Glutamatergic neuron (in vitro differentiated cells): ENCODE data around the gene RGS9. TPM values are rescaled to one million over a fixed set of nuclear protein-coding genes. Genes with fewer than 3 reads are reported as not detected.

ENCODE experiments used
- DNase-seq: peaks from one replicate; pipeline ENCODE4 v3.0.0; 2022
- H3K27ac Mint-ChIP-seq: one replicate; pipeline ENCODE4 v1.8.0; 2020; ENCODE audit warnings: mild to moderate bottlenecking, mixed read lengths, inconsistent platforms; ENCODE audit not compliant: unreplicated experiment
- H3K27me3 Mint-ChIP-seq: one replicate; pipeline ENCODE4 v1.8.0; 2020; ENCODE audit warnings: mild to moderate bottlenecking, moderate library complexity, mixed read lengths, inconsistent platforms; ENCODE audit not compliant: unreplicated experiment
- H3K36me3 Mint-ChIP-seq: one replicate; pipeline ENCODE4 v1.8.0; 2020; ENCODE audit warnings: mild to moderate bottlenecking, mixed read lengths, inconsistent platforms; ENCODE audit not compliant: unreplicated experiment
- H3K4me1 Mint-ChIP-seq: one replicate; pipeline ENCODE4 v1.8.0; 2020; ENCODE audit warnings: mild to moderate bottlenecking, low read depth, mixed read lengths, inconsistent platforms; ENCODE audit not compliant: unreplicated experiment
- H3K4me3 Mint-ChIP-seq: one replicate; pipeline ENCODE4 v1.8.0; 2020; ENCODE audit warnings: mild to moderate bottlenecking, mixed read lengths, inconsistent platforms; ENCODE audit not compliant: unreplicated experiment
- H3K9me3 Mint-ChIP-seq: one replicate; pipeline ENCODE4 v1.8.0; 2020; ENCODE audit warnings: mild to moderate bottlenecking, moderate library complexity, mixed read lengths, inconsistent platforms; ENCODE audit not compliant: unreplicated experiment
- CTCF ChIP-seq: fragments of 200-600 bp; sonication (generic); IDR thresholded peaks from one replicate; pipeline ENCODE4 v1.5.0; 2021; ENCODE audit not compliant: partially characterized antibody, unreplicated experiment
- total RNA-seq: library from RNA; stranded (reverse); fragmentation: NEBNext Ultra II Directional; extraction: Animal tissue kit (Norgen Biotek cat#: 25700); gene quantifications from one replicate; pipeline ENCODE4 v1.2.1, GENCODE V29; 2021; ENCODE audit not compliant: unreplicated experiment

The RGS9 gene
- total RNA-seq, 1 donor from 2014 or later, result 2.4 TPM

GRCh38 chr17:65193716-65194293, 56.6 kb downstream of the RGS9 start:
- Mint-ChIP-seq H3K27ac (no peak overlapping the region), H3K9me3 (peaks cover 1% of the 10 kb centered on the region), H3K4me3 (no peak overlapping the region), H3K36me3 (peaks cover 4% of the 10 kb centered on the region), H3K4me1 (peaks cover 1% of the 10 kb centered on the region), H3K27me3 (peaks cover 2% of the 10 kb centered on the region)
- no peak for DNase-seq
- no peak for TF ChIP-seq CTCF

DNA sequence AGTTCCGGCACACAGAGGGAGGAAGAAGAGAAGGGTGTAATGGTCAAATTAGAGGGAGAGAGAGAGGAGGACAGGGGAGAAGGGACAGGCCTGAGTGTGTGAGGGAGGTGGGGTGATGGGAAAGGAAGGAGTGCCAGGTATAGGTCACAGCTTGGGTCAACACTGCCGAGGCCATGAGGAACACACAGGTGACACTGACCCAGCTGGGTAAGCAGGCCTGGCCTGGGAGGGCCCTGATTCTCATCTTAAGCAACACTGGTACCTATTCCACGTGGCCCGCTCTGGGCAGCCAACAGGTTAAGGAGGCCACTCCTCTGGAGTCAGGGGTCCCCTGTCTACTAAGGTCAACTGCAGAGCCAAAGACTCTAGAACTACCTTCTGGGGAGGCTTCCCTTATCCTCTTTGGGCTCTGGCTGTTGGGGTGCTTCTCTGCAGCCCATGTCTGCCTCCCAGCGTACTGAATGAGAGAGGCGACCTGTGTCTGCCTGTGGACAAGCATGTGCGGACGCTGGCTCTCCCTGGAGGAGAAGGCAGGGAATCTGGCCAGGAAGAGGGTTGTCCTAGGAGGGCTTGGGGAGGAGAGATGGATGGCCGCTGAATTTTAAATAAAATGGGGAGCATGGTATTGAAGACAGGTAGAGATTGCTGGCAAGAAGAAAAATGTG, 57.6 kb downstream of the RGS9 start:
- peaks cover 2% of the 10 kb centered on the region for H3K27me3 Mint-ChIP-seq
- no peak overlapping the region for H3K4me3 Mint-ChIP-seq
- H3K27ac Mint-ChIP-seq, result no peak overlapping the region
- no peaks in the 10 kb centered on the region for H3K9me3 Mint-ChIP-seq
- no peaks in the 10 kb centered on the region for H3K36me3 Mint-ChIP-seq
- H3K4me1 Mint-ChIP-seq, result peaks cover 1% of the 10 kb centered on the region
- no peak for TF ChIP-seq CTCF
- DNase-seq, result no peak

- no peaks in the 10 kb centered on the region for H3K36me3 Mint-ChIP-seq
- peaks cover 2% of the 10 kb centered on the region for H3K27me3 Mint-ChIP-seq
- H3K9me3 Mint-ChIP-seq, result no peaks in the 10 kb centered on the region
- DNase-seq, result no peak
- no peak overlapping the region for H3K27ac Mint-ChIP-seq
- no peak for TF ChIP-seq CTCF
- H3K4me1 Mint-ChIP-seq, result peaks cover 1% of the 10 kb centered on the region
- no peak overlapping the region for H3K4me3 Mint-ChIP-seq
Measured at GRCh38 chr17:65195716-65196115, 58.5 kb downstream of the RGS9 start.

GRCh38 chr17:65196617-65197016, 59.4 kb downstream of the RGS9 start:
- no peak for TF ChIP-seq CTCF
- peaks cover 1% of the 10 kb centered on the region for H3K4me1 Mint-ChIP-seq
- no peaks in the 10 kb centered on the region for H3K36me3 Mint-ChIP-seq
- peaks cover under 1% of the 10 kb centered on the region for H3K9me3 Mint-ChIP-seq
- H3K27ac Mint-ChIP-seq, result no peak overlapping the region
- no peak overlapping the region for H3K4me3 Mint-ChIP-seq
- H3K27me3 Mint-ChIP-seq, result peaks cover 2% of the 10 kb centered on the region
- DNase-seq, result no peak

DNA sequence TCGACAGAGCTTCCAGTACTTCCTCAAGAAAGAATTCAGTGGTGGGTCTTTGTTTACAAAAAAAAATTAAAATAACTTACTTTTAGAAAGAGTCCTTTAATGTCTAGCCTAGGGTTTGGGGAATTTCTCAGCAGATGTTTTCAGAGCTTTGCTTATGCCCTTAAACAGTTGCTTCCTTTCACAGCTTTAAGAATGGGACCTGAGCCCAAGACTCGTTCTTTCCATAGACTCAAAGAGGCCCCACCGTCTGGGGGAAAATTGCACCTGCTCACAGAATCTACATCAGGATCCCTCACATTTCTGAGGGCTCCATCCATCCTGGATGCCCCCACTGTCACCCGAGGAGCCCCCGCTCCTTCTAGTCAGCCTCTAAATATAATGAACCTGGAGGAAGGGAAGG, 60.0 kb downstream of the RGS9 start:
- peaks cover 1% of the 10 kb centered on the region for H3K4me1 Mint-ChIP-seq
- no peaks in the 10 kb centered on the region for H3K27me3 Mint-ChIP-seq
- no peak overlapping the region for H3K27ac Mint-ChIP-seq
- no peaks in the 10 kb centered on the region for H3K36me3 Mint-ChIP-seq
- TF ChIP-seq CTCF, result no peak
- no peak overlapping the region for H3K4me3 Mint-ChIP-seq
- peaks cover 3% of the 10 kb centered on the region for H3K9me3 Mint-ChIP-seq
- DNase-seq, result no peak
